NCI-H524 (cell line): ENCODE measurements around the gene TRPV3.
"Not testable (repeated sequence)": the region's sequence is repeated elsewhere in the genome, so short reads cannot be mapped to it uniquely, and the experiment has no call there.

ENCODE experiments used
- DNase-seq, 2 experiments: peaks; one replicate each; lab custom pipeline; 2025; lab: John Stamatoyannopoulos, UW

TRPV3 gene

GRCh38 chr17:3524024-3524423, 33.6 kb downstream of the TRPV3 start:
- DNase-seq: no peak

GRCh38 chr17:3519472-3519871, 38.1 kb downstream of the TRPV3 start:
- not testable (repeated sequence) for DNase-seq

- DNase-seq: no peak
These were observed 42.7 kb downstream of the TRPV3 start for GRCh38 chr17:3514873-3515272.

- not testable (repeated sequence) for DNase-seq
These were observed 43.4 kb downstream of the TRPV3 start for GRCh38 chr17:3514167-3514566.

- DNase-seq: no peak
These were observed 44.1 kb downstream of the TRPV3 start for GRCh38 chr17:3513305-3514035.

- DNase-seq: no peak
These were observed 45.0 kb downstream of the TRPV3 start for GRCh38 chr17:3512505-3513171.

- no peak for DNase-seq
These were observed 45.6 kb downstream of the TRPV3 start for GRCh38 chr17:3511852-3512504.

GRCh38 chr17:3510090-3510489, 47.5 kb downstream of the TRPV3 start:
- no peak for DNase-seq

- no peak for DNase-seq
These were observed 49.7 kb downstream of the TRPV3 start for GRCh38 chr17:3507869-3508268.

- DNase-seq: no peak
These were observed 50.5 kb downstream of the TRPV3 start for GRCh38 chr17:3507071-3507470.

GRCh38 chr17:3506054-3506453, 51.6 kb downstream of the TRPV3 start:
- DNase-seq: no peak

- no peak for DNase-seq
These were observed 52.6 kb downstream of the TRPV3 start for GRCh38 chr17:3505008-3505407.

GRCh38 chr17:3503285-3503684, 54.3 kb downstream of the TRPV3 start:
- no peak for DNase-seq

- DNase-seq: no peak
These were observed 55.1 kb downstream of the TRPV3 start for GRCh38 chr17:3502466-3502865.

GRCh38 chr17:3501344-3501743, 56.3 kb downstream of the TRPV3 start:
- no peak for DNase-seq

GRCh38 chr17:3497101-3497500, 60.5 kb downstream of the TRPV3 start:
- DNase-seq: no peak

GRCh38 chr17:3485481-3486068, 72.0 kb downstream of the TRPV3 start:
- no peak for DNase-seq

- no peak for DNase-seq
These were observed 74.8 kb downstream of the TRPV3 start for GRCh38 chr17:3482852-3483251.

- DNase-seq: no peak
These were observed 77.6 kb downstream of the TRPV3 start for GRCh38 chr17:3479988-3480387.

GRCh38 chr17:3475812-3476610, 81.6 kb downstream of the TRPV3 start, which contains the start of gene ASPA:
Gene ASPA, plus strand, starts transcription at chr17:3475997. Its CDS starts 163 bp downstream, at chr17:3476160.
- no peak for DNase-seq

- DNase-seq: no peak
These were observed 82.3 kb downstream of the TRPV3 start for GRCh38 chr17:3475251-3475685.

- DNase-seq: no peak
These were observed 83.4 kb downstream of the TRPV3 start for GRCh38 chr17:3474212-3474611.
